ENCODE data around the gene FBXW4.

The FBXW4 gene

GRCh38 chr10:101585841-101586240 is 109.1 kb downstream of the FBXW4 start:
- no peaks in the 10 kb centered on the region for H3K9me3 Mint-ChIP-seq
- DNase-seq (ENCODE audit: low spot score in 2 of 2) = no peak
- H3K27ac Mint-ChIP-seq = no peak overlapping the region
- ATAC-seq (ENCODE audit: low read depth) = no peak
- H3K4me3 Mint-ChIP-seq = no peak overlapping the region
- H3K36me3 Mint-ChIP-seq = peaks cover 18% of the 10 kb centered on the region
- H3K27me3 Mint-ChIP-seq = no peaks in the 10 kb centered on the region
- H3K4me1 Mint-ChIP-seq = peaks cover 23% of the 10 kb centered on the region

DNA sequence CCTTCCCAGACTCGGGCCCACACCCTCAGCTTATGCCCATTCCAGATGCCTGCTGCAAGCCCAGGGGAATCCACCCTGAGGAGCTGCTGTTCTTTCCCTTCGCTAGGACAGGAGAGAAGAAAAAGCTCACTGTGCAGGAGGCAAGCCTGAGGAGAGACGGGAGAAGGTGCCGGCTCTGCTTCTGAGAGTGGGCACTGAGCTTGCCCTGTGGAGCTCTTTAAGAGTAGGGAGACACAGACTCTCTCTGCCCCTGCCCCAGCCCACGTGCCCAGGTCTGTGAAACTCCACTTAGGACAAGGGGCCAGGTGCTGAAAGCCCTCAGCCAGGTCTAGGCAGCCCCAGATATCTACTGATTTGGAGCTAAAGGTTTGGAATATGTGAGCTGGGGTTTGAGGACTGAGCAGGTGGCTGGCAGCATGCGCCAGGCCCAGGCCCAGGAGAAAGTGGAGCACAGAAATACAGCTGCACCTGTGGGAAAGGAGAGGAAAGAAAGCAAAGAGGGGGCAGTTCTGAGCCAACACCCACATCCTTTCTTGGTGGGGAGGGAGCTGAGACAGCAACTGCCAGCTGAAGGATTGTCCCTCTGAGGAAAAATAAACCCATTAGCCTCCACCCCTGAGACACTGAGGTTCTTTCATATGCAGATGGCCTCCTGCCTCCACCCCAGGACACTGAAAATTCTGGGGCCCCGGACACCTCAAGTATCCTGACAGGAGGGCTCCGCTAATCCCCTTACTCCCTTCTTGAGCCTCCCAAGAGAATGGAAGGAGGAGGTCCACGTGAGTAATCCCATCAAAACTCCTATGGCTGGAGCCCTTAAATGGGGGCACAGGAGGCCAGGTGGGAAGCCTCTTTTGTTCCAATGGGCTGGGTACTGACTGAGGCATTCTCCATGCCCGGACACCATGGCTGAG is 114.2 kb downstream of the FBXW4 start:
- Mint-ChIP-seq H3K27me3 (no peaks in the 10 kb centered on the region), H3K36me3 (peaks cover 32% of the 10 kb centered on the region)
- ATAC-seq (ENCODE audit: low read depth) = no peak

DNA sequence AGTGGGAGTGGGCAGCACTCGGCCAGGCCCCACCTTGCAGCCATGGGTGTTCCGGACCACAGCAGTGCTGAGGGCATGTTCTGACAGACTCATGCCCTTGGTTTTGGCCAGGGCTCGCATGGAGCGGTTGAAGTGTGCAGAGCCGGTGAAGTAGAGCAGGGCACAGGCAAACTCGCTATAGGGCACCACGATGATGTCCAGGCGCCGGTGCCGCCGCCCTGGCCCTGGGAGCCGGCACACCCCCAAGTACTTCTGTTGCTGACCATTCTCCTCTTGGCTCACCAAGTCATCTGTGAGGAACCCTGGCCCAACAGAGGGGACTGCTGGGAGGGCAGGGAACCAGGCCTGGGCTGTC is 115.5 kb downstream of the FBXW4 start:
- Mint-ChIP-seq H3K9me3 (no peaks in the 10 kb centered on the region), H3K4me1 (peaks cover 3% of the 10 kb centered on the region), H3K27me3 (no peaks in the 10 kb centered on the region), H3K27ac (no peak overlapping the region), H3K36me3 (peaks cover 32% of the 10 kb centered on the region), H3K4me3 (no peak overlapping the region)
- ATAC-seq (ENCODE audit: low read depth) (no peak), DNase-seq (ENCODE audit: low spot score in 2 of 2) (no peak)

More for the DNA sequence above, 114.2 kb downstream of the FBXW4 start:
- Mint-ChIP-seq H3K4me1 (peaks cover 6% of the 10 kb centered on the region), H3K4me3 (no peak overlapping the region), H3K27ac (no peak overlapping the region), H3K9me3 (no peaks in the 10 kb centered on the region)
- DNase-seq (ENCODE audit: low spot score in 2 of 2) = no peak

GRCh38 chr10:101578803-101579515 is 116.0 kb downstream of the FBXW4 start:
- Mint-ChIP-seq H3K4me1 (peaks cover 3% of the 10 kb centered on the region), H3K36me3 (peaks cover 30% of the 10 kb centered on the region), H3K27ac (no peak overlapping the region), H3K9me3 (no peaks in the 10 kb centered on the region), H3K4me3 (no peak overlapping the region), H3K27me3 (no peaks in the 10 kb centered on the region)
- DNase-seq (ENCODE audit: low spot score in 2 of 2) (no peak), ATAC-seq (ENCODE audit: low read depth) (no peak)

- no peak for DNase-seq (ENCODE audit: low spot score in 2 of 2)
- Mint-ChIP-seq H3K4me1 (no peaks in the 10 kb centered on the region), H3K27me3 (no peaks in the 10 kb centered on the region), H3K27ac (no peak overlapping the region), H3K4me3 (no peak overlapping the region), H3K36me3 (peaks cover 25% of the 10 kb centered on the region), H3K9me3 (no peaks in the 10 kb centered on the region)
- no peak for ATAC-seq (ENCODE audit: low read depth)
Measured at GRCh38 chr10:101578192-101578591, 116.8 kb downstream of the FBXW4 start.

- H3K4me1 Mint-ChIP-seq = no peaks in the 10 kb centered on the region
- no peak overlapping the region for H3K27ac Mint-ChIP-seq
- no peak overlapping the region for H3K4me3 Mint-ChIP-seq
- no peaks in the 10 kb centered on the region for H3K9me3 Mint-ChIP-seq
- peaks cover 20% of the 10 kb centered on the region for H3K36me3 Mint-ChIP-seq
- no peak for ATAC-seq (ENCODE audit: low read depth)
- no peaks in the 10 kb centered on the region for H3K27me3 Mint-ChIP-seq
- no peak for DNase-seq (ENCODE audit: low spot score in 2 of 2)
Measured at GRCh38 chr10:101577121-101577871, 117.7 kb downstream of the FBXW4 start.

GRCh38 chr10:101576211-101576863 is 118.6 kb downstream of the FBXW4 start:
- no peaks in the 10 kb centered on the region for H3K27me3 Mint-ChIP-seq
- no peak for ATAC-seq (ENCODE audit: low read depth)
- H3K4me1 Mint-ChIP-seq = no peaks in the 10 kb centered on the region
- no peak for DNase-seq (ENCODE audit: low spot score in 2 of 2)
- peaks cover 18% of the 10 kb centered on the region for H3K36me3 Mint-ChIP-seq
- H3K9me3 Mint-ChIP-seq = no peaks in the 10 kb centered on the region
- no peak overlapping the region for H3K27ac Mint-ChIP-seq
- H3K4me3 Mint-ChIP-seq = no peak overlapping the region

- no peak overlapping the region for H3K4me3 Mint-ChIP-seq
- ATAC-seq (ENCODE audit: low read depth) = no peak
- peaks cover 17% of the 10 kb centered on the region for H3K36me3 Mint-ChIP-seq
Measured at GRCh38 chr10:101575580-101576210, 119.3 kb downstream of the FBXW4 start.

GRCh38 chr10:101575091-101575490 is 119.9 kb downstream of the FBXW4 start:
- Mint-ChIP-seq H3K27ac (no peak overlapping the region), H3K4me1 (peaks cover 6% of the 10 kb centered on the region), H3K4me3 (no peak overlapping the region), H3K36me3 (peaks cover 15% of the 10 kb centered on the region), H3K27me3 (no peaks in the 10 kb centered on the region), H3K9me3 (no peaks in the 10 kb centered on the region)
- DNase-seq (ENCODE audit: low spot score in 2 of 2) (no peak), ATAC-seq (ENCODE audit: low read depth) (no peak)

More at GRCh38 chr10:101575580-101576210, 119.3 kb downstream of the FBXW4 start:
- H3K27me3 Mint-ChIP-seq = no peaks in the 10 kb centered on the region
- no peaks in the 10 kb centered on the region for H3K9me3 Mint-ChIP-seq
- no peak overlapping the region for H3K27ac Mint-ChIP-seq
- peaks cover 3% of the 10 kb centered on the region for H3K4me1 Mint-ChIP-seq
- no peak for DNase-seq (ENCODE audit: low spot score in 2 of 2)

- Mint-ChIP-seq H3K4me3 (no peak overlapping the region), H3K36me3 (peaks cover 15% of the 10 kb centered on the region), H3K27me3 (peaks cover 5% of the 10 kb centered on the region), H3K9me3 (no peaks in the 10 kb centered on the region), H3K27ac (no peak overlapping the region), H3K4me1 (peaks cover 11% of the 10 kb centered on the region)
- ATAC-seq (ENCODE audit: low read depth) = no peak
- no peak for DNase-seq (ENCODE audit: low spot score in 2 of 2)
Measured at GRCh38 chr10:101573885-101574753, 120.9 kb downstream of the FBXW4 start.

- Mint-ChIP-seq H3K4me3 (no peak overlapping the region), H3K27me3 (peaks cover 16% of the 10 kb centered on the region), H3K36me3 (peaks cover 9% of the 10 kb centered on the region), H3K9me3 (no peaks in the 10 kb centered on the region), H3K4me1 (peaks cover 11% of the 10 kb centered on the region), H3K27ac (no peak overlapping the region)
- DNase-seq (ENCODE audit: low spot score in 2 of 2) (no peak), ATAC-seq (ENCODE audit: low read depth) (no peak)
Measured at GRCh38 chr10:101572785-101573184, 122.2 kb downstream of the FBXW4 start.

- H3K4me1 Mint-ChIP-seq = peaks cover 15% of the 10 kb centered on the region
- DNase-seq (ENCODE audit: low spot score in 2 of 2) (no peak), ATAC-seq (ENCODE audit: low read depth) (no peak)
- peaks cover 21% of the 10 kb centered on the region for H3K27me3 Mint-ChIP-seq
- H3K36me3 Mint-ChIP-seq = peaks cover 5% of the 10 kb centered on the region
- no peak overlapping the region for H3K27ac Mint-ChIP-seq
- no peak overlapping the region for H3K4me3 Mint-ChIP-seq
- no peaks in the 10 kb centered on the region for H3K9me3 Mint-ChIP-seq
Measured at GRCh38 chr10:101572126-101572525, 122.8 kb downstream of the FBXW4 start.

All from memory B cell (primary cell).